RWPE1 (cell line): ENCODE data around the gene ESR2.

Experiments used
- CTCF ChIA-PET: fragments of 350-600 bp; sonication (Branson Sonifier 250); formaldehyde crosslinking; extraction: SDS; loops from one replicate; lab custom pipeline; 2021; lab: Yijun Ruan, JAX
- POLR2A ChIA-PET: fragments of 400-600 bp; formaldehyde crosslinking; extraction: SDS; loops from one replicate; lab custom pipeline; 2020; ENCODE audit warnings: antibody characterized with exemption; ENCODE audit not compliant: low non-redundant PET; lab: Yijun Ruan, JAX
- DNase-seq: peaks from one replicate; pipeline ENCODE4 v3.0.0; 2012; ENCODE audit warnings: low spot score
- H3K27ac ChIP-seq: fragments of 450-650 bp; 2 replicates; pipeline ENCODE4 v1.5.1; 2017
- CTCF ChIP-seq: fragments of 450-650 bp; conservative IDR thresholded peaks from 2 replicates; pipeline ENCODE4 v1.5.1; 2017; ENCODE audit warnings: low read depth, mild to moderate bottlenecking

ESR2 gene

GRCh38 chr14:64238049-64238448 lies 56.1 kb downstream of the ESR2 start:
- CTCF ChIA-PET, result no interaction called here
- no peak for TF ChIP-seq CTCF
- no peak for DNase-seq
- POLR2A ChIA-PET, result no interaction called here
- no peak overlapping the region for H3K27ac ChIP-seq

- no peak for TF ChIP-seq CTCF
- DNase-seq, result no peak
- no peak overlapping the region for H3K27ac ChIP-seq
- CTCF ChIA-PET, result no interaction called here
- POLR2A ChIA-PET, result no interaction called here
These were observed 58.2 kb downstream of the ESR2 start for GRCh38 chr14:64235652-64236640.

GRCh38 chr14:64234877-64235651 lies 59.1 kb downstream of the ESR2 start:
- CTCF ChIA-PET, result no interaction called here
- peak; percentile 31 for DNase-seq

GRCh38 chr14:64233531-64234190 lies 60.5 kb downstream of the ESR2 start:
- POLR2A ChIA-PET, result no interaction called here
- no peak for TF ChIP-seq CTCF
- CTCF ChIA-PET, result interaction anchor here (0.7 kb wide), 1 partner anchor 15 kb away, joined by 3 read pairs; no protein-coding TSS in a partner anchor
- H3K27ac ChIP-seq, result no peak overlapping the region
- no peak for DNase-seq

More at GRCh38 chr14:64234877-64235651, 59.1 kb downstream of the ESR2 start:
- TF ChIP-seq CTCF, result no peak
- no peak overlapping the region for H3K27ac ChIP-seq
- POLR2A ChIA-PET, result no interaction called here

GRCh38 chr14:64232944-64233343 lies 61.2 kb downstream of the ESR2 start:
- ChIA-PET POLR2A (no interaction called here), CTCF (no interaction called here)
- DNase-seq, result no peak
- TF ChIP-seq CTCF, result no peak
- no peak overlapping the region for H3K27ac ChIP-seq
